Colonic mucosa (tissue), 4 donors: ENCODE data around the gene LRRC25. TPM values are rescaled to one million over a fixed set of nuclear protein-coding genes. Genes with fewer than 3 reads are reported as not detected.
"Not testable (repeated sequence)": the region's sequence is repeated elsewhere in the genome, so short reads cannot be mapped to it uniquely, and the experiment has no call there.

ENCODE experiments used
- DNase-seq: peaks from one replicate; pipeline ENCODE4 v3.0.0-alpha.2; 2020
- H3K27ac ChIP-seq: fragments of 200-600 bp; one replicate; pipeline ENCODE4 v1.8.0; 2021
- H3K27me3 ChIP-seq: fragments of 200-600 bp; one replicate; pipeline ENCODE4 v1.8.0; 2021
- H3K36me3 ChIP-seq: fragments of 200-600 bp; one replicate; pipeline ENCODE4 v1.8.0; 2021
- H3K4me1 ChIP-seq: fragments of 200-600 bp; one replicate; pipeline ENCODE4 v1.8.0; 2021; ENCODE audit warnings: mild to moderate bottlenecking
- H3K4me3 ChIP-seq: fragments of 200-600 bp; one replicate; pipeline ENCODE4 v1.8.0; 2021
- H3K9ac ChIP-seq, 2 donors: one replicate each; pipeline ENCODE4 v1.7.0; 2013; ENCODE audit warnings: control low read depth in 2 of 2, low read depth in 2 of 2, low read length in 2 of 2
- H3K9me3 ChIP-seq: fragments of 200-600 bp; one replicate; pipeline ENCODE4 v1.8.0; 2021
- CTCF ChIP-seq: fragments of 200-600 bp; IDR thresholded peaks from one replicate; pipeline ENCODE4 v1.8.0; 2022; ENCODE audit warnings: antibody characterized with exemption, mild to moderate bottlenecking
- intact Hi-C: fragments of 100-400 bp; cut with DNase I; formaldehyde crosslinking; loops from one replicate; pipeline ENCODE4 v1.14.1; 2022
- total RNA-seq, 2 donors: library from RNA; stranded (reverse); fragmentation: NEBNext Ultra II Directional in 1 of 2; extraction: Animal tissue kit (Norgen Biotek cat#: 25700) in 1 of 2; gene quantifications; one replicate each; pipeline ENCODE4 v1.2.1, GENCODE V29; 2021
- donor health status: healthy.
- donor health status: DM: no; HTN: no; CAD: no.
- donor health status: DM: no; HTN: no; CAD: no.

Gene LRRC25
- total RNA-seq, 2 donors from 2014 or later, result 1.4 to 3.9 TPM

GRCh38 chr19:18350490-18350889 lies 46.9 kb downstream of the LRRC25 start:
- no peak for DNase-seq
- Histone ChIP-seq H3K4me3 (no peak overlapping the region), H3K36me3 (peaks cover 5% of the 10 kb centered on the region), H3K9me3 (no peaks in the 10 kb centered on the region), H3K27ac (no peak overlapping the region), H3K9ac (no peak overlapping the region), H3K4me1 (no peaks in the 10 kb centered on the region), H3K27me3 (no peaks in the 10 kb centered on the region)
- intact Hi-C loops, result loop anchor here (2.0 kb wide), 1 partner anchor 58 kb away; no protein-coding TSS in a partner anchor
- no peak for TF ChIP-seq CTCF

GRCh38 chr19:18349524-18350128 lies 47.8 kb downstream of the LRRC25 start:
- Histone ChIP-seq H3K9me3 (no peaks in the 10 kb centered on the region), H3K4me3 (no peak overlapping the region), H3K9ac (no peak overlapping the region), H3K27me3 (no peaks in the 10 kb centered on the region), H3K36me3 (peaks cover 5% of the 10 kb centered on the region), H3K4me1 (no peaks in the 10 kb centered on the region), H3K27ac (no peak overlapping the region)
- TF ChIP-seq CTCF, result peak; percentile 70
- peak; percentile 78 for DNase-seq
- intact Hi-C loops, result loop anchor here (2.0 kb wide), 1 partner anchor 59 kb away; no protein-coding TSS in a partner anchor

- intact Hi-C loops, H3K36me3 ChIP-seq, H3K4me1 ChIP-seq: not testable (repeated sequence)
Observed at GRCh38 chr19:18348818-18349339, 48.5 kb downstream of the LRRC25 start.

GRCh38 chr19:18348171-18348570 lies 49.3 kb downstream of the LRRC25 start:
- no peak for TF ChIP-seq CTCF
- Histone ChIP-seq H3K27me3 (no peaks in the 10 kb centered on the region), H3K4me3 (no peak overlapping the region), H3K4me1 (no peaks in the 10 kb centered on the region), H3K27ac (no peak overlapping the region), H3K36me3 (peaks cover 5% of the 10 kb centered on the region), H3K9me3 (no peaks in the 10 kb centered on the region), H3K9ac (no peak overlapping the region)
- DNase-seq, result no peak
- intact Hi-C loops, result no loop called here

More at GRCh38 chr19:18348818-18349339, 48.5 kb downstream of the LRRC25 start:
- not testable (repeated sequence) for DNase-seq, H3K27ac ChIP-seq, H3K9me3 ChIP-seq, H3K9ac ChIP-seq, H3K27me3 ChIP-seq, H3K4me3 ChIP-seq

- Histone ChIP-seq H3K9ac (peak overlapping the region in 1 of 2 donors; percentile 55), H3K4me1 (no peaks in the 10 kb centered on the region), H3K27me3 (no peaks in the 10 kb centered on the region), H3K9me3 (no peaks in the 10 kb centered on the region), H3K36me3 (peaks cover 5% of the 10 kb centered on the region), H3K27ac (no peak overlapping the region), H3K4me3 (no peak overlapping the region)
- intact Hi-C loops, result no loop called here
- peak; percentile 64 for DNase-seq
- no peak for TF ChIP-seq CTCF
Observed at GRCh38 chr19:18346091-18346490, 51.3 kb downstream of the LRRC25 start.

- no peak overlapping the region for H3K9ac ChIP-seq
- no peak for DNase-seq
- intact Hi-C loops, result no loop called here
- H3K27me3 ChIP-seq, result no peaks in the 10 kb centered on the region
- TF ChIP-seq CTCF, result no peak
- H3K36me3 ChIP-seq, result peaks cover 2% of the 10 kb centered on the region
- H3K4me1 ChIP-seq, result no peaks in the 10 kb centered on the region
- no peak overlapping the region for H3K4me3 ChIP-seq
- no peak overlapping the region for H3K27ac ChIP-seq
- no peaks in the 10 kb centered on the region for H3K9me3 ChIP-seq
Observed at GRCh38 chr19:18345296-18345695, 52.1 kb downstream of the LRRC25 start.
